ENCODE data around the gene KCTD7. TPM values are rescaled to one million over a fixed set of nuclear protein-coding genes. Genes with fewer than 3 reads are reported as not detected.
"Not testable (repeated sequence)": the region's sequence is repeated elsewhere in the genome, so short reads cannot be mapped to it uniquely, and the experiment has no call there.

The KCTD7 gene
- total RNA-seq, 1 experiment from 2014 or later = 17.3 TPM

- no peaks in the 10 kb centered on the region for H3K27me3 ChIP-seq (replicated peaks; ENCODE audit: control insufficient read depth, insufficient read depth, low read length)
- peaks cover 3% of the 10 kb centered on the region; the same call in 1 of the 2 replicates for H3K9me3 ChIP-seq
- H3K4me1 ChIP-seq = peaks cover 6% of the 10 kb centered on the region; the same call in 1 of the 2 replicates
- peak in 1 of 2 experiments; percentile 43 for DNase-seq
- CTCF ChIA-PET = no interaction called here
- Mint-ChIP-seq H3K4me3 (ENCODE audit: unreplicated experiment) (no peak overlapping the region), H3K36me3 (ENCODE audit: insufficient read depth, unreplicated experiment) (peaks cover 11% of the 10 kb centered on the region), H3K9me3 (ENCODE audit: unreplicated experiment) (no peaks in the 10 kb centered on the region), H3K27ac (ENCODE audit: unreplicated experiment) (peak overlapping the region; percentile 73), H3K27me3 (ENCODE audit: insufficient read depth, unreplicated experiment) (no peaks in the 10 kb centered on the region), H3K4me1 (ENCODE audit: low read depth, unreplicated experiment) (peaks cover 14% of the 10 kb centered on the region)
- no peak for TF ChIP-seq CTCF (IDR thresholded peaks at IDR 0.05; ENCODE audit: insufficient read depth in 1 of 2, low read depth in 1 of 2, low read length in 1 of 2, severe bottlenecking in 1 of 2, unreplicated experiment in 1 of 2)
- no peak overlapping the region for H3K4me3 ChIP-seq (ENCODE audit: low read depth, low read length)
- POLR2A ChIA-PET = interaction anchor here (1.0 kb wide), 1 partner anchor 19 kb away, joined by 3 read pairs; the partner anchor contains the start of gene KCTD7
- no peaks in the 10 kb centered on the region for H3K36me3 ChIP-seq (ENCODE audit: control insufficient read depth, insufficient read depth, low read length)
- BruUV-seq (replicated peaks) = no TSS peak
- intact Hi-C loops (cut with micrococcal nuclease; ENCODE audit: unreplicated experiment) = loop anchor here (1.0 kb wide), 1 partner anchor 10 kb away; no protein-coding TSS in a partner anchor
Measured at GRCh38 chr7:66609176-66609575, 19.5 kb upstream of the KCTD7 start.

- BruUV-seq (replicated peaks); H3K9me3 ChIP-seq; intact Hi-C loops (cut with micrococcal nuclease; ENCODE audit: unreplicated experiment); H3K27ac Mint-ChIP-seq (ENCODE audit: unreplicated experiment); H3K27me3 ChIP-seq (replicated peaks; ENCODE audit: control insufficient read depth, insufficient read depth, low read length); H3K27me3 Mint-ChIP-seq (ENCODE audit: insufficient read depth, unreplicated experiment); H3K4me3 Mint-ChIP-seq (ENCODE audit: unreplicated experiment); POLR2A ChIA-PET; H3K36me3 Mint-ChIP-seq (ENCODE audit: insufficient read depth, unreplicated experiment); H3K36me3 ChIP-seq (ENCODE audit: control insufficient read depth, insufficient read depth, low read length); H3K9me3 Mint-ChIP-seq (ENCODE audit: unreplicated experiment); CTCF ChIA-PET; DNase-seq; H3K4me3 ChIP-seq (ENCODE audit: low read depth, low read length): not testable (repeated sequence)
- H3K4me1 Mint-ChIP-seq (ENCODE audit: low read depth, unreplicated experiment) = peaks cover 18% of the 10 kb centered on the region
- H3K4me1 ChIP-seq = peaks cover 22% of the 10 kb centered on the region
Measured at GRCh38 chr7:66614596-66614995, 14.1 kb upstream of the KCTD7 start.

- H3K4me3 Mint-ChIP-seq (ENCODE audit: unreplicated experiment) = no peak overlapping the region
- Histone ChIP-seq H3K27me3 (replicated peaks; ENCODE audit: control insufficient read depth, insufficient read depth, low read length) (no peaks in the 10 kb centered on the region), H3K9me3 (peaks cover 3% of the 10 kb centered on the region; the same call in 1 of the 2 replicates), H3K4me1 (peaks cover 32% of the 10 kb centered on the region), H3K4me3 (ENCODE audit: low read depth, low read length) (no peak overlapping the region), H3K36me3 (ENCODE audit: control insufficient read depth, insufficient read depth, low read length) (no peaks in the 10 kb centered on the region)
- ChIA-PET CTCF (no interaction called here), POLR2A (interaction anchor here (0.5 kb wide), 1 partner anchor 16 kb away, joined by 6 read pairs; no protein-coding TSS in a partner anchor)
- BruUV-seq (replicated peaks) = no TSS peak
- H3K27me3 Mint-ChIP-seq (ENCODE audit: insufficient read depth, unreplicated experiment) = no peaks in the 10 kb centered on the region
- no peak overlapping the region for H3K27ac Mint-ChIP-seq (ENCODE audit: unreplicated experiment)
- TF ChIP-seq CTCF (IDR thresholded peaks at IDR 0.05; ENCODE audit: insufficient read depth in 1 of 2, low read depth in 1 of 2, low read length in 1 of 2, severe bottlenecking in 1 of 2, unreplicated experiment in 1 of 2) = no peak
- DNase-seq = no peak
- peaks cover 15% of the 10 kb centered on the region for H3K4me1 Mint-ChIP-seq (ENCODE audit: low read depth, unreplicated experiment)
- no peaks in the 10 kb centered on the region for H3K9me3 Mint-ChIP-seq (ENCODE audit: unreplicated experiment)
- intact Hi-C loops (cut with micrococcal nuclease; ENCODE audit: unreplicated experiment) = no loop called here
- no peaks in the 10 kb centered on the region for H3K36me3 Mint-ChIP-seq (ENCODE audit: insufficient read depth, unreplicated experiment)
Measured at GRCh38 chr7:66615699-66616098, 13.0 kb upstream of the KCTD7 start.

GRCh38 chr7:66617295-66617694, 11.4 kb upstream of the KCTD7 start:
- POLR2A ChIA-PET = no interaction called here
- intact Hi-C loops (cut with micrococcal nuclease; ENCODE audit: unreplicated experiment) = no loop called here
- no peaks in the 10 kb centered on the region for H3K27me3 Mint-ChIP-seq (ENCODE audit: insufficient read depth, unreplicated experiment)

More at GRCh38 chr7:66617295-66617694, 11.4 kb upstream of the KCTD7 start:
- Histone ChIP-seq H3K4me1 (peaks cover 34% of the 10 kb centered on the region), H3K9me3 (peaks cover 3% of the 10 kb centered on the region; the same call in 1 of the 2 replicates), H3K36me3 (ENCODE audit: control insufficient read depth, insufficient read depth, low read length) (no peaks in the 10 kb centered on the region), H3K27me3 (replicated peaks; ENCODE audit: control insufficient read depth, insufficient read depth, low read length) (no peaks in the 10 kb centered on the region), H3K4me3 (ENCODE audit: low read depth, low read length) (no peak overlapping the region)
- no peak overlapping the region for H3K4me3 Mint-ChIP-seq (ENCODE audit: unreplicated experiment)
- peaks cover 12% of the 10 kb centered on the region for H3K4me1 Mint-ChIP-seq (ENCODE audit: low read depth, unreplicated experiment)
- BruUV-seq (replicated peaks) = no TSS peak
- H3K36me3 Mint-ChIP-seq (ENCODE audit: insufficient read depth, unreplicated experiment) = no peaks in the 10 kb centered on the region
- TF ChIP-seq CTCF (IDR thresholded peaks at IDR 0.05; ENCODE audit: insufficient read depth in 1 of 2, low read depth in 1 of 2, low read length in 1 of 2, severe bottlenecking in 1 of 2, unreplicated experiment in 1 of 2) = no peak
- H3K27ac Mint-ChIP-seq (ENCODE audit: unreplicated experiment) = no peak overlapping the region
- DNase-seq = no peak
- no peaks in the 10 kb centered on the region for H3K9me3 Mint-ChIP-seq (ENCODE audit: unreplicated experiment)
- CTCF ChIA-PET = no interaction called here

Data from Caco-2 (cell line).